OCI-LY3 (cell line): ENCODE results near the gene KPNB1.

Experiments used
- EZH2phosphoT487 ChIP-seq: fragments of 200-600 bp; shearing (Covaris generic); IDR thresholded peaks from 2 replicates; pipeline ENCODE4 v1.6.1; 2018; ENCODE audit warnings: antibody characterized with exemption, mixed run types, low read depth
- TF ChIP-seq, protein P1 (sequence below): fragments of 200-600, 300-600 bp; sonication (generic); IDR thresholded peaks from 2 replicates; pipeline ENCODE4 v1.5.1; 2014; ENCODE audit warnings: antibody characterized with exemption, low read length, low read depth

DNA sequence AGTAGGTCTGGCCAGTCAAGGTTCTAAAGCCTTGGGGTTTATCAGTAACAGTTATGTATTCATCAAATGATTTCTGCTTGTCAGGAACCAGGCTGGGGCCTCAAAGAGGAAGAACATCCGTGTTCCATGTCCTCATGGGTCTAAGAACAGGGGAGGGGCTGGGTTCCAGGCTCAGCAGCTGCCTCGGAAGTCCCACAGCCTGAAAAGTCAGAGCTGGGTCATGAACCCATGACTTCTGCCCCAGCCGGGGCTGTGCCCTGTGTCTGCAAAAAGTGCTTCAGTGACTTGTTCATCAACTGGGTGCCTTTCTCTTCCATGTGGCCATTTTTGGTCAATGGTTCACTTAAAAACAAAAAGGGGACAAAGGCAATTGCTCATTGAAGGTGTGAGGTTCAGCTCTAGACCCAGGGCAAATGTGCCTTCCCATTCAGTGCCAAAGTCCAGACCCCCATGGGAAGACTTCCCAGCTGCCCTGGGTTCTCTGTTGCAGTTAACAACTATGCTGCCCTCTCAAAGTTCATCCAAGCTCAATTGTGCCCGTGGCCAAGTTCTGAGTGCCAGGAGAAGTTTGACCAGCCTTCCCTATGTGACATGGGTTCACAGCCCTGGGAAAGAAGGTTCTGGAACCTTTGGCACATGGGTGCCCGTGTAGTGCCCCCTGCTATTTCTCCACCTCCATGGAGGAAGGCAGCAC is 62.8 kb downstream of the KPNB1 start:
- TF ChIP-seq, protein P1, sequence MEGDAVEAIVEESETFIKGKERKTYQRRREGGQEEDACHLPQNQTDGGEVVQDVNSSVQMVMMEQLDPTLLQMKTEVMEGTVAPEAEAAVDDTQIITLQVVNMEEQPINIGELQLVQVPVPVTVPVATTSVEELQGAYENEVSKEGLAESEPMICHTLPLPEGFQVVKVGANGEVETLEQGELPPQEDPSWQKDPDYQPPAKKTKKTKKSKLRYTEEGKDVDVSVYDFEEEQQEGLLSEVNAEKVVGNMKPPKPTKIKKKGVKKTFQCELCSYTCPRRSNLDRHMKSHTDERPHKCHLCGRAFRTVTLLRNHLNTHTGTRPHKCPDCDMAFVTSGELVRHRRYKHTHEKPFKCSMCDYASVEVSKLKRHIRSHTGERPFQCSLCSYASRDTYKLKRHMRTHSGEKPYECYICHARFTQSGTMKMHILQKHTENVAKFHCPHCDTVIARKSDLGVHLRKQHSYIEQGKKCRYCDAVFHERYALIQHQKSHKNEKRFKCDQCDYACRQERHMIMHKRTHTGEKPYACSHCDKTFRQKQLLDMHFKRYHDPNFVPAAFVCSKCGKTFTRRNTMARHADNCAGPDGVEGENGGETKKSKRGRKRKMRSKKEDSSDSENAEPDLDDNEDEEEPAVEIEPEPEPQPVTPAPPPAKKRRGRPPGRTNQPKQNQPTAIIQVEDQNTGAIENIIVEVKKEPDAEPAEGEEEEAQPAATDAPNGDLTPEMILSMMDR = no peak
- TF ChIP-seq EZH2phosphoT487 = no peak
